Coronary artery (tissue), 2 donors: ENCODE measurements around the gene BCL2.

ENCODE experiments used
- DNase-seq: peaks from one replicate; pipeline ENCODE4 v3.0.0-alpha.2; 2017; ENCODE audit warnings: low spot score
- H3K27ac ChIP-seq, 2 donors: fragments of 200-600 bp; sonication (generic); one replicate each; pipeline ENCODE4 v1.5.1; 2016 to 2019
- H3K4me3 ChIP-seq: fragments of 200-600 bp; sonication (generic); 2 replicates; pipeline ENCODE4 v1.5.1; 2016; ENCODE audit warnings: mild to moderate bottlenecking, moderate library complexity
- CTCF ChIP-seq: fragments of 200-600 bp; sonication (generic); IDR thresholded peaks from one replicate; pipeline ENCODE4 v1.5.1; 2019; ENCODE audit warnings: antibody characterized with exemption

Gene BCL2

GRCh38 chr18:63314062-63314790 lies 5.3 kb downstream of the BCL2 start:
- TF ChIP-seq CTCF: no peak
- peak overlapping the region; percentile 52 for H3K4me3 ChIP-seq
- H3K27ac ChIP-seq: peak overlapping the region in 1 of 2 donors; percentile 27
- DNase-seq: no peak

- no peak for DNase-seq
- no peak for TF ChIP-seq CTCF
- H3K4me3 ChIP-seq: peak overlapping the region; percentile 52
- no peak overlapping the region for H3K27ac ChIP-seq
These were observed 6.1 kb downstream of the BCL2 start for GRCh38 chr18:63313396-63313917.

GRCh38 chr18:63312737-63313395 lies 6.7 kb downstream of the BCL2 start:
- no peak overlapping the region for H3K27ac ChIP-seq
- H3K4me3 ChIP-seq: peak overlapping the region; percentile 24
- DNase-seq: no peak
- no peak for TF ChIP-seq CTCF

GRCh38 chr18:63312019-63312409 lies 7.6 kb downstream of the BCL2 start:
- no peak overlapping the region for H3K4me3 ChIP-seq
- H3K27ac ChIP-seq: no peak overlapping the region
- no peak for DNase-seq
- TF ChIP-seq CTCF: no peak

GRCh38 chr18:63311118-63312018 lies 8.2 kb downstream of the BCL2 start:
- no peak for TF ChIP-seq CTCF
- no peak for DNase-seq
- Histone ChIP-seq H3K4me3 (no peak overlapping the region), H3K27ac (peak overlapping the region in 1 of 2 donors; percentile 18)

GRCh38 chr18:63309422-63309821 lies 10.1 kb downstream of the BCL2 start:
- Histone ChIP-seq H3K4me3 (no peak overlapping the region), H3K27ac (no peak overlapping the region)
- no peak for TF ChIP-seq CTCF
- DNase-seq: no peak
